ENCODE data around the gene TGFBR3.

The TGFBR3 gene

GRCh38 chr1:91795591-91796389, 90.2 kb downstream of the TGFBR3 start:
- no peaks in the 10 kb centered on the region for H3K4me1 ChIP-seq (ENCODE audit: low read depth, poor library complexity, severe bottlenecking)
- H3K4me2 ChIP-seq = no peak overlapping the region
- H2AFZ ChIP-seq (ENCODE audit: low read depth) = no peak overlapping the region
- H3K27me3 ChIP-seq (ENCODE audit: insufficient read depth, low read depth) = no peaks in the 10 kb centered on the region
- no peak overlapping the region for H3K27ac ChIP-seq
- no peaks in the 10 kb centered on the region for H3K79me2 ChIP-seq (ENCODE audit: insufficient read depth, low read depth)
- no peak for TF ChIP-seq CTCF (conservative IDR thresholded peaks at IDR 0.05; ENCODE audit: low read depth, low read length)
- no peak overlapping the region for H3K4me3 ChIP-seq (IDR thresholded peaks at IDR 0.05; ENCODE audit: insufficient read depth, low read depth, low read length)
- H3K36me3 ChIP-seq (ENCODE audit: insufficient read depth) = no peaks in the 10 kb centered on the region
- H3K9ac ChIP-seq = no peak overlapping the region
- no peaks in the 10 kb centered on the region for H4K20me1 ChIP-seq (ENCODE audit: insufficient read depth)

DNA sequence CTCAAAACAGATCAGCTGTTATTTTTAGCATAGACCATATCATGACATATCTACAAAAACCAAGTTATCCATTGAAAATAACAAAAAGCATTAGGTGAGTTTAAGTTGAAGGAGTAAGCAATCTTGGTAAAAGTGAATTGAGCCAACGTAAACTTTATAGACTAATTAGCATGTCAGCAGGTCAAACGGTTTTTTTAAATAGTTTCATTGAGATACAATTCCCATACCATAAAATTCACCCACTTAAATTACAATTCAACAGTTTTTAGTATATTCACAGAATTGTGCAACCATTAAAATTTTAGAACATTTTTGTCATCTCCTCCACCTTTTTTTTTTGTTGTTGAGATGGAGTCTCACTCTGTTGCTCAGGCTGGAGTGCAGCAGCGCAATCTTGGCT, 92.1 kb downstream of the TGFBR3 start:
- H3K4me2 ChIP-seq = no peak overlapping the region
- no peak overlapping the region for H2AFZ ChIP-seq (ENCODE audit: low read depth)
- no peak overlapping the region for H3K27ac ChIP-seq
- H3K79me2 ChIP-seq (ENCODE audit: insufficient read depth, low read depth) = no peaks in the 10 kb centered on the region
- H3K4me3 ChIP-seq (IDR thresholded peaks at IDR 0.05; ENCODE audit: insufficient read depth, low read depth, low read length) = no peak overlapping the region
- no peaks in the 10 kb centered on the region for H3K27me3 ChIP-seq (ENCODE audit: insufficient read depth, low read depth)
- no peaks in the 10 kb centered on the region for H3K36me3 ChIP-seq (ENCODE audit: insufficient read depth)
- H3K9ac ChIP-seq = no peak overlapping the region
- TF ChIP-seq CTCF (conservative IDR thresholded peaks at IDR 0.05; ENCODE audit: low read depth, low read length) = no peak
- no peaks in the 10 kb centered on the region for H4K20me1 ChIP-seq (ENCODE audit: insufficient read depth)
- no peaks in the 10 kb centered on the region for H3K4me1 ChIP-seq (ENCODE audit: low read depth, poor library complexity, severe bottlenecking)

GRCh38 chr1:91793189-91793588, 92.8 kb downstream of the TGFBR3 start:
- H3K4me1 ChIP-seq (ENCODE audit: low read depth, poor library complexity, severe bottlenecking) = no peaks in the 10 kb centered on the region
- H3K27me3 ChIP-seq (ENCODE audit: insufficient read depth, low read depth) = no peaks in the 10 kb centered on the region
- no peaks in the 10 kb centered on the region for H3K36me3 ChIP-seq (ENCODE audit: insufficient read depth)
- H3K79me2 ChIP-seq (ENCODE audit: insufficient read depth, low read depth) = no peaks in the 10 kb centered on the region
- no peak overlapping the region for H3K4me3 ChIP-seq (IDR thresholded peaks at IDR 0.05; ENCODE audit: insufficient read depth, low read depth, low read length)
- no peak for TF ChIP-seq CTCF (conservative IDR thresholded peaks at IDR 0.05; ENCODE audit: low read depth, low read length)
- H3K4me2 ChIP-seq = no peak overlapping the region
- H2AFZ ChIP-seq (ENCODE audit: low read depth) = no peak overlapping the region
- H4K20me1 ChIP-seq (ENCODE audit: insufficient read depth) = no peaks in the 10 kb centered on the region
- H3K9ac ChIP-seq = no peak overlapping the region
- no peak overlapping the region for H3K27ac ChIP-seq

DNA sequence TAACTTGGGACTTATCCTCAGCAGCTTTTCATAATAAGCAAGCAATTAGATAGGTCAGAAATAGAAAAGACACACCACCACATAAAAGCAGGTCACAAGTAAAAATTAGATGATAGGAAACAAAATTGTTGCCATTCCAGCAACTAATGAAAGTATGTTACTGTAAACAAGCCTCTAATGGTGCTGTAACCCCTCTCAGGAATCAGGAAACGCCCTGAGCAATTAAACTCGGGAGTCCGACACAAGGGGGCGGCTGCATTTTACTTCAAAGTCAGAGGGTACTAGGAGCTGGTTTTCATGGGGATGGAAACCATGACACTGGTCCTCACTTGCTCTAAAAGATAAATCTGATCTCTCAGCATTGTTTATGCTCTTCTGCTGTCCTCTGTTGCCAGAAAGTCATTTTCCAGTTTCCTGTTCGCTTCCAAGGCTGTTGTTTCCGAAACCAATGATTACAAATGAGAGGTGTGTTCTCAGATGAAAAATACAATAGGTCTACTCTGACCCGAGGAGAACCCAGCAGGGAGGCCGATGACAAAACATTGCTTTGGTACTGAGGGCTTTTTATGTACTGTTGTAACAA, 93.4 kb downstream of the TGFBR3 start:
- no peak for TF ChIP-seq CTCF (conservative IDR thresholded peaks at IDR 0.05; ENCODE audit: low read depth, low read length)
- H3K4me3 ChIP-seq (IDR thresholded peaks at IDR 0.05; ENCODE audit: insufficient read depth, low read depth, low read length) = no peak overlapping the region
- H3K36me3 ChIP-seq (ENCODE audit: insufficient read depth) = no peaks in the 10 kb centered on the region
- H3K4me1 ChIP-seq (ENCODE audit: low read depth, poor library complexity, severe bottlenecking) = no peaks in the 10 kb centered on the region
- no peak overlapping the region for H3K9ac ChIP-seq
- H3K27me3 ChIP-seq (ENCODE audit: insufficient read depth, low read depth) = no peaks in the 10 kb centered on the region
- H3K79me2 ChIP-seq (ENCODE audit: insufficient read depth, low read depth) = no peaks in the 10 kb centered on the region
- no peaks in the 10 kb centered on the region for H4K20me1 ChIP-seq (ENCODE audit: insufficient read depth)
- H3K4me2 ChIP-seq = no peak overlapping the region
- H2AFZ ChIP-seq (ENCODE audit: low read depth) = no peak overlapping the region
- no peak overlapping the region for H3K27ac ChIP-seq
